Measurements from ENCODE around the gene CYP2D6. TPM values are rescaled to one million over a fixed set of nuclear protein-coding genes. Genes with fewer than 3 reads are reported as not detected.

CYP2D6 gene
- total and polyA plus RNA-seq, 4 donors = 23.8 to 486 (median 205) TPM

DNA sequence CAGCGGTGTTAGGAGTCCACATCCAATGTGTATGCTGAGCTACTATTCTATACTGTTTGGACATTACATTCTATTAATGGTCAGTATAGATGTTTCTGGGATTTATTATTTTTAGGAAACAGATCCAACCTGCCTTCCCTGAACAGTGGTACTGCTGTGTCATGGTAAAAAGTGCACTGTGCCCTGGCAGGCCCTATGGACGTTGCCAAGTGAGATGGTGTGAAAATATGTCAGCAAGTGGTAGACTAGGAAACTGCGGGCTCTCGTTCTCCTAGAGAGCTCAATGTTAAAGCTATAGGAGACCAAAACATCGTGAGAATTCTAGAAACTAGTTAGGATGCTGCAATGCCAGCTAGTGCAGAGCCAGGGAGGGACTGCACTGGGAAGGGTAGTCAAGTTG is 26.0 kb upstream of the CYP2D6 start:
- H3K27me3 ChIP-seq (ENCODE audit: control insufficient read depth in 4 of 4, insufficient read depth in 4 of 4, low read length in 3 of 4) = no peaks in the 10 kb centered on the region
- H3K27ac ChIP-seq (ENCODE audit: low read depth in 1 of 2, low read length in 2 of 2) = no peak overlapping the region
- H3K36me3 ChIP-seq (ENCODE audit: control insufficient read depth in 4 of 4, insufficient read depth in 3 of 4, low read depth in 1 of 4, low read length in 3 of 4) = peaks cover 0 to 4% (median 0%) of the 10 kb centered on the region in 4 donors
- 78% methylated on average over 5 of the region's 5 CpGs for WGBS
- no peak overlapping the region for H3K9ac ChIP-seq (ENCODE audit: low read depth in 1 of 2, low read length in 2 of 2)
- TF ChIP-seq HNF4G (IDR thresholded peaks at IDR 0.05) (no peak), RXRA (IDR thresholded peaks at IDR 0.05) (no peak), GABPA (IDR thresholded peaks at IDR 0.05 in 1 of 2, conservative IDR thresholded peaks at IDR 0.05 in 1 of 2) (no peak), SP1 (IDR thresholded peaks at IDR 0.05) (no peak), RAD21 (IDR thresholded peaks at IDR 0.05) (no peak), FOXA1 (IDR thresholded peaks at IDR 0.05) (no peak), HNF4A (conservative IDR thresholded peaks at IDR 0.05) (no peak), TAF1 (conservative IDR thresholded peaks at IDR 0.05) (no peak), EGR1 (IDR thresholded peaks at IDR 0.05; ENCODE audit: low read depth in 2 of 2) (no peak), YY1 (IDR thresholded peaks at IDR 0.05) (no peak), JUND (IDR thresholded peaks at IDR 0.05) (no peak), FOXA2 (IDR thresholded peaks at IDR 0.05) (no peak), NR2F2 (IDR thresholded peaks at IDR 0.05) (no peak)
- TF ChIP-seq, protein P1, sequence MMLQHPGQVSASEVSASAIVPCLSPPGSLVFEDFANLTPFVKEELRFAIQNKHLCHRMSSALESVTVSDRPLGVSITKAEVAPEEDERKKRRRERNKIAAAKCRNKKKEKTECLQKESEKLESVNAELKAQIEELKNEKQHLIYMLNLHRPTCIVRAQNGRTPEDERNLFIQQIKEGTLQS (IDR thresholded peaks at IDR 0.05) = no peak
- TF ChIP-seq, protein P2, sequence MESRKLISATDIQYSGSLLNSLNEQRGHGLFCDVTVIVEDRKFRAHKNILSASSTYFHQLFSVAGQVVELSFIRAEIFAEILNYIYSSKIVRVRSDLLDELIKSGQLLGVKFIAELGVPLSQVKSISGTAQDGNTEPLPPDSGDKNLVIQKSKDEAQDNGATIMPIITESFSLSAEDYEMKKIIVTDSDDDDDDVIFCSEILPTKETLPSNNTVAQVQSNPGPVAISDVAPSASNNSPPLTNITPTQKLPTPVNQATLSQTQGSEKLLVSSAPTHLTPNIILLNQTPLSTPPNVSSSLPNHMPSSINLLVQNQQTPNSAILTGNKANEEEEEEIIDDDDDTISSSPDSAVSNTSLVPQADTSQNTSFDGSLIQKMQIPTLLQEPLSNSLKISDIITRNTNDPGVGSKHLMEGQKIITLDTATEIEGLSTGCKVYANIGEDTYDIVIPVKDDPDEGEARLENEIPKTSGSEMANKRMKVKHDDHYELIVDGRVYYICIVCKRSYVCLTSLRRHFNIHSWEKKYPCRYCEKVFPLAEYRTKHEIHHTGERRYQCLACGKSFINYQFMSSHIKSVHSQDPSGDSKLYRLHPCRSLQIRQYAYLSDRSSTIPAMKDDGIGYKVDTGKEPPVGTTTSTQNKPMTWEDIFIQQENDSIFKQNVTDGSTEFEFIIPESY (IDR thresholded peaks at IDR 0.05) = no peak
- TF ChIP-seq, protein P3, sequence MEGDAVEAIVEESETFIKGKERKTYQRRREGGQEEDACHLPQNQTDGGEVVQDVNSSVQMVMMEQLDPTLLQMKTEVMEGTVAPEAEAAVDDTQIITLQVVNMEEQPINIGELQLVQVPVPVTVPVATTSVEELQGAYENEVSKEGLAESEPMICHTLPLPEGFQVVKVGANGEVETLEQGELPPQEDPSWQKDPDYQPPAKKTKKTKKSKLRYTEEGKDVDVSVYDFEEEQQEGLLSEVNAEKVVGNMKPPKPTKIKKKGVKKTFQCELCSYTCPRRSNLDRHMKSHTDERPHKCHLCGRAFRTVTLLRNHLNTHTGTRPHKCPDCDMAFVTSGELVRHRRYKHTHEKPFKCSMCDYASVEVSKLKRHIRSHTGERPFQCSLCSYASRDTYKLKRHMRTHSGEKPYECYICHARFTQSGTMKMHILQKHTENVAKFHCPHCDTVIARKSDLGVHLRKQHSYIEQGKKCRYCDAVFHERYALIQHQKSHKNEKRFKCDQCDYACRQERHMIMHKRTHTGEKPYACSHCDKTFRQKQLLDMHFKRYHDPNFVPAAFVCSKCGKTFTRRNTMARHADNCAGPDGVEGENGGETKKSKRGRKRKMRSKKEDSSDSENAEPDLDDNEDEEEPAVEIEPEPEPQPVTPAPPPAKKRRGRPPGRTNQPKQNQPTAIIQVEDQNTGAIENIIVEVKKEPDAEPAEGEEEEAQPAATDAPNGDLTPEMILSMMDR (IDR thresholded peaks at IDR 0.05; ENCODE audit: low read depth, low read length, missing input control) = no peak
- TF ChIP-seq, protein P4, sequence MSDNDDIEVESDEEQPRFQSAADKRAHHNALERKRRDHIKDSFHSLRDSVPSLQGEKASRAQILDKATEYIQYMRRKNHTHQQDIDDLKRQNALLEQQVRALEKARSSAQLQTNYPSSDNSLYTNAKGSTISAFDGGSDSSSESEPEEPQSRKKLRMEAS (IDR thresholded peaks at IDR 0.05) = no peak
- TF ChIP-seq, protein P5, sequence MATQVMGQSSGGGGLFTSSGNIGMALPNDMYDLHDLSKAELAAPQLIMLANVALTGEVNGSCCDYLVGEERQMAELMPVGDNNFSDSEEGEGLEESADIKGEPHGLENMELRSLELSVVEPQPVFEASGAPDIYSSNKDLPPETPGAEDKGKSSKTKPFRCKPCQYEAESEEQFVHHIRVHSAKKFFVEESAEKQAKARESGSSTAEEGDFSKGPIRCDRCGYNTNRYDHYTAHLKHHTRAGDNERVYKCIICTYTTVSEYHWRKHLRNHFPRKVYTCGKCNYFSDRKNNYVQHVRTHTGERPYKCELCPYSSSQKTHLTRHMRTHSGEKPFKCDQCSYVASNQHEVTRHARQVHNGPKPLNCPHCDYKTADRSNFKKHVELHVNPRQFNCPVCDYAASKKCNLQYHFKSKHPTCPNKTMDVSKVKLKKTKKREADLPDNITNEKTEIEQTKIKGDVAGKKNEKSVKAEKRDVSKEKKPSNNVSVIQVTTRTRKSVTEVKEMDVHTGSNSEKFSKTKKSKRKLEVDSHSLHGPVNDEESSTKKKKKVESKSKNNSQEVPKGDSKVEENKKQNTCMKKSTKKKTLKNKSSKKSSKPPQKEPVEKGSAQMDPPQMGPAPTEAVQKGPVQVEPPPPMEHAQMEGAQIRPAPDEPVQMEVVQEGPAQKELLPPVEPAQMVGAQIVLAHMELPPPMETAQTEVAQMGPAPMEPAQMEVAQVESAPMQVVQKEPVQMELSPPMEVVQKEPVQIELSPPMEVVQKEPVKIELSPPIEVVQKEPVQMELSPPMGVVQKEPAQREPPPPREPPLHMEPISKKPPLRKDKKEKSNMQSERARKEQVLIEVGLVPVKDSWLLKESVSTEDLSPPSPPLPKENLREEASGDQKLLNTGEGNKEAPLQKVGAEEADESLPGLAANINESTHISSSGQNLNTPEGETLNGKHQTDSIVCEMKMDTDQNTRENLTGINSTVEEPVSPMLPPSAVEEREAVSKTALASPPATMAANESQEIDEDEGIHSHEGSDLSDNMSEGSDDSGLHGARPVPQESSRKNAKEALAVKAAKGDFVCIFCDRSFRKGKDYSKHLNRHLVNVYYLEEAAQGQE (IDR thresholded peaks at IDR 0.05) = no peak
- no peaks in the 10 kb centered on the region for H3K9me3 ChIP-seq (ENCODE audit: control insufficient read depth in 4 of 4, low read length in 3 of 4)
- peaks cover 0 to 13% (median 8%) of the 10 kb centered on the region in 4 donors for H3K4me1 ChIP-seq (ENCODE audit: control insufficient read depth in 4 of 4, insufficient read depth in 4 of 4, low read length in 3 of 4)
- H3K4me3 ChIP-seq (ENCODE audit: low read depth in 1 of 3, low read length in 3 of 3) = no peak overlapping the region
- no peak for DNase-seq (ENCODE audit: low spot score)
